Peyer's patch (tissue), 4 donors: ENCODE data around the gene DLGAP1.

Experiments
- CTCF ChIP-seq, 6 experiments: fragments of 450-650 bp in 4 of 6; fragments of 200-600 bp in 2 of 6; sonication (generic) in 1 of 6; IDR thresholded peaks; one replicate each; pipeline ENCODE4 v1.5.1; 2017 to 2019; ENCODE audit warnings: antibody characterized with exemption in 6 of 6, mild to moderate bottlenecking in 3 of 6, moderate library complexity in 1 of 6
- POLR2A ChIP-seq, 2 donors: fragments of 450-650 bp; IDR thresholded peaks; one replicate each; pipeline ENCODE4 v1.5.1; 2017; ENCODE audit warnings: antibody characterized with exemption in 2 of 2, mild to moderate bottlenecking in 2 of 2, moderate library complexity in 2 of 2

GRCh38 chr18:3982541-3982940 is 472.6 kb downstream of the DLGAP1 start:
- TF ChIP-seq CTCF (IDR thresholded peaks at IDR 0.05) (no peak), POLR2A (IDR thresholded peaks at IDR 0.05) (no peak)
